ENCODE measurements around the gene FAM168A. TPM values are rescaled to one million over a fixed set of nuclear protein-coding genes. Genes with fewer than 3 reads are reported as not detected.

FAM168A gene
- total RNA-seq, 4 donors from 2014 or later, result 17.5 to 43.4 (median 23.3) TPM

GRCh38 chr11:73592640-73593039, 5.3 kb downstream of the FAM168A start:
- Histone ChIP-seq H3K9me3 (no peaks in the 10 kb centered on the region), H3K4me1 (peaks cover 6 to 37% (median 9%) of the 10 kb centered on the region in 4 donors), H3K36me3 (no peaks in the 10 kb centered on the region), H3K27me3 (no peaks in the 10 kb centered on the region), H3K4me3 (no peak overlapping the region), H3K27ac (no peak overlapping the region)
- intact Hi-C loops (cut with DNase I; ENCODE audit: low total_unique reads) (no loop called here), in situ Hi-C loops (cut with MboI; ENCODE audit: low pct_ligation_motif_present in 1 of 4, low pct_unique_long_range_greater_than_20kb in 1 of 4, low sequenced_read_pairs in 3 of 4) (no loop called here)
- WGBS, 2 donors (ENCODE audit: low coverage in 1 of 2), result 87 to 91% methylated on average over 2 to 3 of the region's 3 CpGs
- TF ChIP-seq EP300 (IDR thresholded peaks at IDR 0.05; ENCODE audit: low read depth), result no peak
- TF ChIP-seq POLR2AphosphoS5 (IDR thresholded peaks at IDR 0.05), result no peak
- TF ChIP-seq POLR2A (IDR thresholded peaks at IDR 0.05), result no peak
- no peak for DNase-seq

GRCh38 chr11:73591743-73592142, 6.2 kb downstream of the FAM168A start:
- Histone ChIP-seq H3K4me1 (peaks cover 0 to 30% (median 2%) of the 10 kb centered on the region in 4 donors), H3K9me3 (no peaks in the 10 kb centered on the region), H3K4me3 (no peak overlapping the region), H3K27me3 (no peaks in the 10 kb centered on the region), H3K36me3 (no peaks in the 10 kb centered on the region), H3K27ac (no peak overlapping the region)
- intact Hi-C loops (cut with DNase I; ENCODE audit: low total_unique reads) (no loop called here), in situ Hi-C loops (cut with MboI; ENCODE audit: low pct_ligation_motif_present in 1 of 4, low pct_unique_long_range_greater_than_20kb in 1 of 4, low sequenced_read_pairs in 3 of 4) (no loop called here)
- no peak for DNase-seq
- WGBS, 2 donors (ENCODE audit: low coverage in 1 of 2), result 70 to 97% methylated on average over 3 to 4 of the region's 4 CpGs
- TF ChIP-seq CTCF (IDR thresholded peaks at IDR 0.05), result no peak
- TF ChIP-seq POLR2A (IDR thresholded peaks at IDR 0.05), result no peak
- TF ChIP-seq EP300 (IDR thresholded peaks at IDR 0.05; ENCODE audit: low read depth), result no peak
- no peak for TF ChIP-seq POLR2AphosphoS5 (IDR thresholded peaks at IDR 0.05)

GRCh38 chr11:73590991-73591390, 6.9 kb downstream of the FAM168A start:
- WGBS, 2 donors (ENCODE audit: low coverage in 1 of 2), result 89 to 94% methylated on average over 6 to 7 of the region's 7 CpGs
- Histone ChIP-seq H3K9me3 (no peaks in the 10 kb centered on the region), H3K27me3 (no peaks in the 10 kb centered on the region), H3K27ac (no peak overlapping the region), H3K4me1 (peaks cover 0 to 22% (median 0%) of the 10 kb centered on the region in 4 donors), H3K36me3 (no peaks in the 10 kb centered on the region), H3K4me3 (no peak overlapping the region)
- no peak for TF ChIP-seq POLR2A (IDR thresholded peaks at IDR 0.05)
- TF ChIP-seq POLR2AphosphoS5 (IDR thresholded peaks at IDR 0.05), result no peak
- no peak for TF ChIP-seq CTCF (IDR thresholded peaks at IDR 0.05)
- no peak for TF ChIP-seq EP300 (IDR thresholded peaks at IDR 0.05; ENCODE audit: low read depth)
- no peak for DNase-seq
- in situ Hi-C loops (cut with MboI; ENCODE audit: low pct_ligation_motif_present in 1 of 4, low pct_unique_long_range_greater_than_20kb in 1 of 4, low sequenced_read_pairs in 3 of 4) (no loop called here), intact Hi-C loops (cut with DNase I; ENCODE audit: low total_unique reads) (no loop called here)

GRCh38 chr11:73586791-73587190, 11.1 kb downstream of the FAM168A start:
- TF ChIP-seq EP300 (IDR thresholded peaks at IDR 0.05; ENCODE audit: low read depth), result no peak
- no peak for TF ChIP-seq CTCF (IDR thresholded peaks at IDR 0.05)
- TF ChIP-seq POLR2AphosphoS5 (IDR thresholded peaks at IDR 0.05), result no peak
- no peak for TF ChIP-seq POLR2A (IDR thresholded peaks at IDR 0.05)
- Histone ChIP-seq H3K36me3 (no peaks in the 10 kb centered on the region), H3K4me3 (no peak overlapping the region), H3K4me1 (peaks cover 0 to 14% (median 2%) of the 10 kb centered on the region in 4 donors), H3K27me3 (no peaks in the 10 kb centered on the region), H3K27ac (no peak overlapping the region), H3K9me3 (no peaks in the 10 kb centered on the region)
- 98 to 100% methylated on average over 1 of the region's 1 CpG for WGBS, 2 donors (ENCODE audit: low coverage in 1 of 2)
- in situ Hi-C loops (cut with MboI; ENCODE audit: low pct_ligation_motif_present in 1 of 4, low pct_unique_long_range_greater_than_20kb in 1 of 4, low sequenced_read_pairs in 3 of 4) (no loop called here), intact Hi-C loops (cut with DNase I; ENCODE audit: low total_unique reads) (no loop called here)
- DNase-seq, result no peak
